OCI-LY1 (cell line): Measurements from ENCODE around the gene BCL2.

Experiments used
- CTCF ChIP-seq: fragments of 200-600 bp; sonication (generic), shearing (Covaris generic); IDR thresholded peaks from 2 replicates; pipeline ENCODE4 v1.5.1; 2017; ENCODE audit warnings: mild to moderate bottlenecking, antibody characterized with exemption, low read length, moderate library complexity, mixed read lengths
- EZH2 ChIP-seq: fragments of 200-600 bp; sonication (generic), shearing (Covaris generic); IDR thresholded peaks from 2 replicates; pipeline ENCODE4 v1.8.0; 2017; ENCODE audit warnings: borderline replicate concordance, mixed run types, mild to moderate bottlenecking, antibody characterized with exemption, low read length, moderate library complexity, mixed read lengths

- TF ChIP-seq CTCF = no peak
- no peak for TF ChIP-seq EZH2
Measured at GRCh38 chr18:63140997-63141777, 178.4 kb downstream of the BCL2 start.
